Skeletal muscle tissue (tissue), 4 donors: ENCODE measurements around the gene CCDC138. TPM values are rescaled to one million over a fixed set of nuclear protein-coding genes. Genes with fewer than 3 reads are reported as not detected.

Source experiments
- H3K27ac ChIP-seq: one replicate; pipeline ENCODE4 v1.7.0; 2013; ENCODE audit warnings: mild to moderate bottlenecking, low read depth, low read length, inconsistent platforms
- H3K27me3 ChIP-seq, 3 donors: one replicate each; pipeline ENCODE4 v1.7.0; 2013; ENCODE audit warnings: low read length in 3 of 3; ENCODE audit not compliant: control insufficient read depth in 3 of 3, insufficient read depth in 3 of 3
- H3K36me3 ChIP-seq, 3 donors: one replicate each; pipeline ENCODE4 v1.7.0; 2013; ENCODE audit warnings: low read length in 3 of 3; ENCODE audit not compliant: control insufficient read depth in 3 of 3, insufficient read depth in 3 of 3
- H3K4me1 ChIP-seq, 3 donors: one replicate each; pipeline ENCODE4 v1.7.0; 2013; ENCODE audit warnings: low read length in 3 of 3, mild to moderate bottlenecking in 3 of 3; ENCODE audit not compliant: control insufficient read depth in 3 of 3, insufficient read depth in 3 of 3
- H3K4me3 ChIP-seq, 3 donors: one replicate each; pipeline ENCODE4 v1.7.0; 2013; ENCODE audit warnings: low read length in 3 of 3
- H3K9ac ChIP-seq, 3 donors: one replicate each; pipeline ENCODE4 v1.7.0; 2013; ENCODE audit warnings: low read length in 3 of 3, mild to moderate bottlenecking in 3 of 3, moderate library complexity in 2 of 3, low read depth in 1 of 3
- H3K9me3 ChIP-seq, 3 donors: one replicate each; pipeline ENCODE4 v1.7.0; 2013; ENCODE audit warnings: low read length in 3 of 3; ENCODE audit not compliant: control insufficient read depth in 3 of 3
- total RNA-seq: library from RNA; depleted of rRNA; stranded (reverse); fragments of >200 nt; gene quantifications from one replicate; pipeline ENCODE4 v1.2.3, GENCODE V29; 2014
- donor health status: Osteomylitis.

The CCDC138 gene
- total RNA-seq, 1 donor from 2014 or later: 12.0 TPM

DNA sequence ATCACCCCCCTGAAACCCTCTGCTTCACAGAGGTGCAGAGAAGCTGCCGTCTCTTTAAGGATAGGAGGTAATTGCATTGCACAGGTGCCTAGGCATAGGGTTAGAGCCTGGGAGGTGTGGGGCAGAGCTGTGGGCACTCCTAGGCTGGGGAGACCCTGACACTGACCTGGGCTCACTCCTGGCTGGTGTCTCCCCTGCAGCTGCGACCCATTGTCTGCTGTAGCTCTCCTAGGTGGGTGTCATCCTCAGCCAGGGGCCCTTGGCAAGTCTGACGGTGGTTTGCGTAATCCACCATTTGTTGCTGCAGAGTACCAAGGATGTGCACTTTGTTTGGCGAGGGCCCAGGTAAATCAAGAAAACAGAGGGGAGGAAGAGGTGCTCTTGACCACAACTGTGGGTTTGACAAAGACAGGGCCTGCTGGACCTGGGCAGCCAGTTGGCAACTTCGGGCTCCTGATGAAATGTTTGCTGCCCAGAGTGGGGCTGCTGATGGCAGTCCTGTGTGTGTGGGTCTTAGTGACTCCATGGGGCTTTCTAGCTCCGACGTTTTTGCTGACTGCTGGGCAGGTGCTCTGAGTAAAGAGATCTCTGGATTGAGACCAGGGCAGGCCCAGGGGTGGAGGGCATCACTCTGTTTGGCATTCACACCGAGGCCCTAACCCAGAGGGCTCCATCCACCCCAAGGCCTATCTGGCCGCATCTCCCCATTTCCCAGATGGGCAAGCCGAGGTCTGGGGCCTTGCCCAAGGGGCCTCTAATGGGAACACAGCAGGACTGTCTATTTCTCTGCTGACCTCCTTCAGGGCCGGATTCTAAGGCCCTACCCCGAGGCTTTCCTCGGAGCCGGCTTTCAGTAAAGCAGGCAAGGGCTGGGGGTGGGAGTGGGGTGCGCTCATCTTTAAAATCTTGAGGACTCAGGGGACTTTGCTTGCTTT is 134.8 kb downstream of the CCDC138 start:
- Histone ChIP-seq H3K9ac (no peak overlapping the region), H3K27ac (no peak overlapping the region), H3K4me1 (peaks cover 0 to 6% (median 0%) of the 10 kb centered on the region in 3 donors), H3K9me3 (no peaks in the 10 kb centered on the region), H3K36me3 (no peaks in the 10 kb centered on the region), H3K4me3 (no peak overlapping the region), H3K27me3 (peaks cover 0 to 6% (median 5%) of the 10 kb centered on the region in 3 donors)

DNA sequence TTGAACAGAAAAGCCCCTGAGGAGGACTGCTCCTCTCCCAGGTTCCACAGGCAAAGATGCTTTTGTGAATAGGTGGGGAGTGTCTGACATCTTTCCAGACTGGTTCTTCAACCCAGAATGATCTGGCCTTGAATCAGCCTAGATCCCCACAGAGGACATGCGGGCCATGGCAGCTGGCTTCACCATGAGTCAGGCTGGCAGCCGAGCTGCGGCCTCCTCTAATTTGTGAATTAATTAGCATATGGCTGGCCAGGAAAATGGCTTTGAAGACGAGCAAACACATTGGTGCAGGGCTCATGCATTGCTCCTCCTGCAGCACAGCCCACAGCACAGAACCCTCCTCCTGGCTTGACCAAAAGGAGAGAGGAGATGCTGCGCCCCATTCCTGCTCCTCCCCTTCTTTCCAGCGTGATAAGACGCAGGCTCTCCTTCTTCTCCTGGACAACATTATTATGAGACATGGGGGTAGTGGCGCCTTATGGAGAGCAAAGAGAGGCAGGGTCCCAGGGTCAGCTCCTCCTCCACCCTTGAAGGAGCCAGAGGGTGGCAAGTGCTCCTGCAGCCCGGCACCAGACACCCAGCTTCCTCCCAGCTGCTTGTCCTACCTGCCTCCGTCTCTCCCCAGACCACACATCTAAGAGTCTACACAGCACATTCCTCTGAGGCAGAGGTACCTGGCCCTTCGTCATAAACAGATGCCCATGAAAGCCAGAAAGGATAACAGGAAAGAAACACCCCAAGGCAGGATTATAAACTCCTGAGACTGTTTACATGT is 135.8 kb downstream of the CCDC138 start:
- Histone ChIP-seq H3K27ac (no peak overlapping the region), H3K4me1 (no peaks in the 10 kb centered on the region), H3K27me3 (peaks cover 0 to 7% (median 5%) of the 10 kb centered on the region in 3 donors), H3K4me3 (no peak overlapping the region), H3K36me3 (no peaks in the 10 kb centered on the region), H3K9ac (no peak overlapping the region), H3K9me3 (no peaks in the 10 kb centered on the region)

DNA sequence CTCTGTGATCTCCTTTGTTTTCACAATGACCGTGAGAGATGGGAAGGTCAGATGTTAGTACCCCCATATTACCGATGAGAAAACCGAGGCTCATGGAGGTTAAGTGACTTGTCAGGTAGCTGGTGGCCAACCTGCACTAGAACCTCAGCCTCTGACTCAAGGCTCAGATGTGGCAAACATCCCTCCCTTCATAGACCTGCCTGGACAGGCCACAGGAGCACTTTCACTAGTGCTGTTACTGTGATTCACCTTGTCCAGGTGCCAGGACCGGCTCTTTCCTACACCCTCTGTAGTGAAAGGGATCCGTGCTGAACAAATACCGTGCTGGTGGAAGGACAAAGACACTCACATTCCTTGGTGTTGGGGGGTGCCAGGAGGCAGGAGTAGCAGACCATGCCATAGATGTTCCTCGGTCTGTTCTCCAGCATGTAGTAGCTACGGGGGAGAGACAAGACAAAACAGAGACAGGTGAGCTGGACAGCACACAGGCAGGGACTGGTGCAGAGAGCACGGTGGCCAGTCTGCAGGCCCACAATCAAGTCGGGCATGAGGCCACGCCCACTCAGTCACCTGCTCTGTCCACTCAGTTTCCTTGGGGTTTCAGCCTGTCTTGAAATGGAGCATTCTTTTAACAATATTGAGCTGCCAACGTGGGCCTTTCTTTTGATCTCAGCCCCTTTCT is 136.6 kb downstream of the CCDC138 start:
- peaks cover 0 to 7% (median 5%) of the 10 kb centered on the region in 3 donors for H3K27me3 ChIP-seq
- no peak overlapping the region for H3K9ac ChIP-seq
- H3K4me1 ChIP-seq: no peaks in the 10 kb centered on the region
- H3K9me3 ChIP-seq: no peaks in the 10 kb centered on the region
- H3K27ac ChIP-seq: no peak overlapping the region
- H3K4me3 ChIP-seq: no peak overlapping the region
- H3K36me3 ChIP-seq: no peaks in the 10 kb centered on the region

DNA sequence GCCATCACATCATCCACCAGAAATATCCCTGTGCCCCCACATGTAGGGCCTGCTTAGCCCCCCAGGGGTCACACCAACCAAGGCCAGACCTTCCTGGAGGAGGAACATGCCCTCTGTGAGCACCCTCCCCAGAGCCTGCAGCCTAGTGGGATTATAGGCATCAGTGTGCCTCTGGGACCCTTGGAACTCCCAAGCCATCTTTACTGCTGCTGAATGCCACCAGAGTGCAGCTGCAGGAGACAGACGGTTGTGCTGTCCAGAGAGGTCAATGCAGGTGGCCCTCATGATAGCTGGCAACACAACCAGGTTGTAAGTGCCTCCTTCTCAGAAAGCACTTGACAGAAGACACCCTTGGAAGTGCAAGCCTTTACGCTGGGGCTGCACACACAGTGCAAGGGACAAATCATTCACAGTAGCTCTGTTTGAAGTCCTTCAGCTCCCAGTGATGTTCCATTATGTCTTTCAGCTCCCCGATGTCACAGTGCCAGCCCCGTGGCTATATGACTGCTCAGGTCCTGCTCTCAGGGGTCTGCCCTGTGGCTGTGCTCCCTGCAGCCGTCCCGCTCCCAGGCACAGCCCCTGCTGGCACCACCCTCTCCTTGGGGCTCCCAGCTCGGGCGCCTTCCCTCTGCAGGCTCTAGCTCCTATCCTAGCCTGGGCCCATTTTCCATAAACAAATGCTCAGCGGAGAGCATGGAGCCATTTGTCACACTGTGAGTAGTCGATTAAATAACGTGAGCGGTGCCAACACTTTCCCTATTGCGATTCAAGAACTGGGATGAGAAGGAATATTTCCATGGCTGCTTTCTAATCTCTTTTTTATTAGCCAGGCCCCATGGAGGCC is 137.4 kb downstream of the CCDC138 start:
- no peak overlapping the region for H3K4me3 ChIP-seq
- H3K4me1 ChIP-seq: no peaks in the 10 kb centered on the region
- H3K27ac ChIP-seq: no peak overlapping the region
- no peaks in the 10 kb centered on the region for H3K9me3 ChIP-seq
- H3K36me3 ChIP-seq: no peaks in the 10 kb centered on the region
- peaks cover 0 to 7% (median 2%) of the 10 kb centered on the region in 3 donors for H3K27me3 ChIP-seq
- H3K9ac ChIP-seq: no peak overlapping the region

DNA sequence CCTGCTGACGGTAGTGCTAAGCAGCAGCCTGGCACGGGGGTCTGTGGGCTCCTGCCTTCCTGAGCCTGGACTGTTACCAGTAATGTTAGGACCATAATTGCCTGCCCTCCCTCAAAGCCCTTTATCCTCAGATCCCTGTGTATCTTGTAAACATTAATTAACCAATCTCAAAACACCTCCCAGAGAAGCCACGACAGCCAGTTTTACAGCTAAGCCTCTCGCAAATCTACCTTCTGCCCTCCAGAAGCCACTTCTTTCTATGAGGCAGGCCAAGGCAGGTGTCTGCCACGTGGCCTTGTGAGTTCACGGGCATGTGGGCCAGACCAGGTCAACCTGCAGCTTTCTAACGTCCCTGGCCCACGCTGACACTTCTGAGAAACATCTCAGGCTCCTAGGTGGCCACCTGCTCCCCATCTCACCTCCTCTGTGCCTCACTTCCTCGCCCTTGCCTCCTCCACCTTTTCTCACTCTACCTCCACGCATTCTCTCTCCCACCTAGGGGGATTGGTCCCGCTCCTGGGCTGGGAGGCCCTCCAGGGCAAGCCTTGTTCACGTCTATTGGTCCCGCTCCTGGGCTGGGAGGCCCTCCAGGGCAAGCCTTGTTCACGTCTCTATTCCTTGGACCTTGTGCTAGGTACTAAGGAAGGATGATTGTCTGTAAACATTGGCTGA is 138.1 kb downstream of the CCDC138 start:
- Histone ChIP-seq H3K27ac (no peak overlapping the region), H3K4me1 (no peaks in the 10 kb centered on the region), H3K9ac (no peak overlapping the region), H3K27me3 (peaks cover 0 to 7% (median 0%) of the 10 kb centered on the region in 3 donors), H3K4me3 (no peak overlapping the region), H3K9me3 (no peaks in the 10 kb centered on the region), H3K36me3 (no peaks in the 10 kb centered on the region)

DNA sequence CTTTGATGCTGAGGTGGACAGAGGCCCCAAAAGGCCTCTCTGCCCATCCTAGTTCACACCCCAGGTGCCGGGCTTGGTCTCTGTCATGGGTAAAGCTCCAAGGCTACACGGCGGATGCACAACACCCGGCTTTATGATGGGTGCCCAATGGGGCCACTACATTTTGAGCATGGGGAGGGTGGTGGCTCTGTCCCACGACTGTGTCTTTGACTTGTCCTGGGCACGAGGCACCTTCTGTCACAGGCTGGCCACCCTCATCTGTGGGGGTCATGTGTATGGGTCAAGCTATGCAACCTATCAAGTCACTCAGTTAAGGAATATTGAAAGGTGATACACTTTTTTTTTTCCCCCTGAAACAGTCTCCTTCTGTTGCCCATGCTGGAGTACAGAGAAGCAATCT is 138.7 kb downstream of the CCDC138 start:
- no peak overlapping the region for H3K4me3 ChIP-seq
- no peaks in the 10 kb centered on the region for H3K36me3 ChIP-seq
- no peaks in the 10 kb centered on the region for H3K4me1 ChIP-seq
- H3K27ac ChIP-seq: no peak overlapping the region
- no peaks in the 10 kb centered on the region for H3K9me3 ChIP-seq
- H3K9ac ChIP-seq: no peak overlapping the region
- peaks cover 0 to 10% (median 0%) of the 10 kb centered on the region in 3 donors for H3K27me3 ChIP-seq

DNA sequence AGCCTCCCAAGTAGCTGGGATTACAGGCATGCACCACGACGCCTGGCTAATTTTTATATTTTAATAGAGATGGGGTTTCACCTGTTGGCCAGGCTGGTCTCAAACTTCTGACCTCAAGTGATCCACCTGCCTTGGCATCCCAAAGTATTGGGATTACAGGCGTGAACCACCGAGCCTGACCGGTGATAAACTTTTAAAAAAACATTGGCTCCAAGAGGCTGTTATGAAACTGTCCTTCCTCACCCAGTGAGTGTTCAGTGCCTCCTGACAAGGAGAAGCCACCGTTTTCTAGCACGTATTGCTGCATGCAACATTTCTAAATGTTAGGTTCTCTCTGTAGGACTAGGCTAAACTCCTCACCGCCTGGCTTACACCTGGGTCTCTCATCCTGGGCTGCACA is 139.2 kb downstream of the CCDC138 start:
- Histone ChIP-seq H3K36me3 (no peaks in the 10 kb centered on the region), H3K4me1 (no peaks in the 10 kb centered on the region), H3K9me3 (no peaks in the 10 kb centered on the region), H3K4me3 (no peak overlapping the region), H3K27ac (no peak overlapping the region), H3K9ac (no peak overlapping the region), H3K27me3 (peaks cover 0 to 10% (median under 1%) of the 10 kb centered on the region in 3 donors)
